ENCODE data around the gene TUT1.

GRCh38 chr11:62601122-62601371, 9.7 kb upstream of the TUT1 start:
- TF ChIP-seq CTCF (IDR thresholded peaks at IDR 0.05; ENCODE audit: insufficient read depth, low read length, poor library complexity, severe bottlenecking), result no peak
- TF ChIP-seq EZH2phosphoT487 (conservative IDR thresholded peaks at IDR 0.05; ENCODE audit: low read length), result no peak
